ENCODE results near the gene CDC45.

CDC45 gene

GRCh38 chr22:19448076-19448607, 31.6 kb upstream of the CDC45 start:
- DNase-seq, result no peak

DNA sequence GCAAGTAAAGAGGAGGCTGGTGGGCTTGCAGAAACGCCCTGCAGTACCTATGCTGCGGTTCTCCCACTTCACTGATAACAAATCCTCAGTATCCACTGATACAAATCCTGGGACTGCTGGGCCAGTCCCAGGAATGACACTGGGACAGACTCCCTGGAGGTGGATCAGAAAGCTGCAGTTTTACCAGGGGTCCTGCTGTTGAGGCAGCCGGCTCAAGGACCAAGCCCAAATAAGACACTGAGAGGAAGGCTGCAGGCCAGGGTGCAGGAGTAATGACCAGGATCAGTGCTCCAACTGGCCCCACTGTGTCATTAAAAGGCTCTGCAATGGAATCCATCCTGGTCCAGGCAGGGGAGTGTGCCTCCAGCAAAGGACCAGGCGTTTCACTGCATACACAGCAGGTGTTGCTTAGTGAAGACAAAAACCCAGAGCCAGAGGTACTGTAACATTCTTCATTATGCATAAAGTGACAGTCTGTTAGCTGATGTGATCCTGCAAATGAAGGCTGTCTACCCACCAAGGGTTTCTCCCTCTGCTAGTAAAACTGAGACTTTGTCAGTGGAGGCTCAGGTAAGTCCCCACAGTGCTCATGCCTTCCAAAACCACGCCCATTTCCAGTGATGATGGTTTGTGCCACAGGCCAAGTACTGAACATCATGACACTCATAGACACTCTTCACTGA, 30.8 kb upstream of the CDC45 start:
- DNase-seq, result no peak

- no peak for DNase-seq
Measured at GRCh38 chr22:19449422-19449767, 30.3 kb upstream of the CDC45 start.

GRCh38 chr22:19450363-19451175, 29.2 kb upstream of the CDC45 start:
- DNase-seq, result no peak

DNA sequence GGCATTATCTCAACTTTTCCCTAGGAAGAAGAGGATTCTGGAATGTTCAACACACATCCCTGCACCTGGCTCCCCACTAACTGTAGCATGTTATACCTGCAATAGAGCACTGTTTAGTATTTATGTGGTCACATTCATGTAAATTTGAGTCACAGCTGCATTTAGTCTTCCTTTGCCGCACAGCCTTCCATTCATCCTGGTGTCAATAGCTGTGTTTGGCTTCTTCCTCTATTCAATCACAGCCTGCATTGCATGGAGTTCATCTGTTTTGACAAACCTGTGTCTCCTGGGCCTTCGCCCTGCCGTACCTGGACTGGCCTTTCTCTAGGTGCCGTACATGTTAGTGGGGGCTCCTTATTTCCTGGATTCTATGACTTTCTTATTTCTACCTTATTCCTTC, 28.1 kb upstream of the CDC45 start:
- no peak for DNase-seq

DNA sequence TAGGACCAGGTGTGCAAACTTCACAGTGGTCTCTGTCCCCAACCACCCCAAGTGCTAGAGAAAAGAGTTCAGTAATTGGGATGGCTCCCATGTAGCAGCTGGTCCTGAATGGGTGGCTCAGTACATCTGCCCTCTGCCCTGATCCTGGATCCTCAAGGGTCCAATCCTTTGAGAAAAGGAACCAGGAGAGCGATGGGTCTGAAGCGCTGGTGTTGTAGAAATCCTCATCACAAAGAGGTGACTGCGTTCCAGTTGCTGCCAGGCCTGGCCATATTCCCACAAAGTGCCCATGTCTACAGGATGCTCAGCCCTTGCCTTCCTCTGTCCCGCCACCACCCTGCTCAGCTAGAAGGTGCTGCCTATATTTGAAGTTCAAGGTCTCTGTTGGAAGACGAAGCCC, 26.0 kb upstream of the CDC45 start:
- no peak for DNase-seq

- DNase-seq, result no peak
Measured at GRCh38 chr22:19454156-19454555, 25.6 kb upstream of the CDC45 start.

DNA sequence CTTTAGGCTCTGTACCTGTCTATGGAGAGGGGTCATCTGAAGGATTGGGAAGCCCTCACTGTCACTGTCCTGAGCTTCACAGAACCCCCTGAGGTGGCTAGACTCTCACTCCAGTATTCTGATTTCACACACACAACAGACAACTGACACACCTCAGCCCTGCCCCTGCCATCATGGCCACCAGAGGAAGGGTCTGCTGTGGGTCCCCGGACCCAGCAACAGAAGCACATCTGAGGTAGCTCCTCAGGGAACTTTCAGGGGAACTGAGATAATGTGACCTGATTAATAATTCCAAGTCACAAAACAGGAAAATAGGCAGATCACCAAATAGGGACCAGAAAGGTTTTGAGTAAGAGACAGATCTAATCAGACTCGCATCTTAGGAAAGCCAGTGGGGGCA, 24.7 kb upstream of the CDC45 start:
- DNase-seq, result no peak

- no peak for DNase-seq
Measured at GRCh38 chr22:19455585-19456370, 23.9 kb upstream of the CDC45 start.

- DNase-seq, result no peak
Measured at GRCh38 chr22:19456541-19456940, 23.2 kb upstream of the CDC45 start.

DNA sequence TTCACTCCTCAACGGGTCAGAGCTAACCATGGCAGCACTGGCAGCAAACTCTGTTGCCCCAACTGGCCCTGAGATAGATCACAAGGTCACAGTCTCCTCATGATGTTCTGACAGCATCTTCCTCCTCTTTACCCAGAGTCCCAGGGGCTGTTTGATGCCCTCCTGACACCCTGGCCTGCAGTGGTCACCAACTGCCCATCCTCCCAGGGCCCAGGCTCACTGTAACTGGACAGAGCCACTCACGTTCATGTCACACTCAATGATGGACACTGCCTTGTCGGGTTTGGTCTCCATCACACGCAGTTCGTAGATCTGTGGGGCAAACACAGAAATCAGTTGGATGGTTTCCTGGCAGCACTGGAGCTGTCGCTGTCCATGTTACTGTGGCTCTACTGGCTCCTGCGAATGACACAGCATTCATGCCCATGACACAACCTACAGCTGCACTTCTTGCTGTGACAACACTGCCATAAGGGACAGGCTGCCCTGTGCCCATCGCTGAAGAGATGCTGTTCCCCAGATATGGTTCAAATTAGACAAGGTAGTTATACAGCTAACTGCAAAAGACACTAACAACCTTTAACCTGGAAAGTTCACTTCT, 21.8 kb upstream of the CDC45 start:
- DNase-seq, result no peak

DNA sequence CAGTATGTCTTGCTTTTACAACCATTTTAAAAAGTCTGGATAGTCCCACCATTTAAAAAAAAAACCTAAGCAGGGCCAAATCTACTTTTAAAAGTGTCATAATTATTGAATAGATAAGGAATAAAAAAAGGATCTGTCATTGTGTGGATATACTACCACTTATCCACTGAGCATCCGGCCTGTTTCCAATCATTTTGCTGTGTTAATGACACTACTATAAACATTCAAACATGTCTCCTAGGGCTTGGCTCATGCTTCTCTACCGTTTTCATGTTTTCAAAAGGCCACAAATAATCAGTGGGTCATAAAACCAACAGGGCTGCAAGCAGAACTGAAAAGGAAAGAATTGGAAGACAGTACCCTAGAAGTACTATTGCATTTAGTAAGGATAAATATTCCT, 19.7 kb upstream of the CDC45 start:
- DNase-seq, result no peak

- DNase-seq, result no peak
Measured at GRCh38 chr22:19461506-19461905, 18.2 kb upstream of the CDC45 start.

DNA sequence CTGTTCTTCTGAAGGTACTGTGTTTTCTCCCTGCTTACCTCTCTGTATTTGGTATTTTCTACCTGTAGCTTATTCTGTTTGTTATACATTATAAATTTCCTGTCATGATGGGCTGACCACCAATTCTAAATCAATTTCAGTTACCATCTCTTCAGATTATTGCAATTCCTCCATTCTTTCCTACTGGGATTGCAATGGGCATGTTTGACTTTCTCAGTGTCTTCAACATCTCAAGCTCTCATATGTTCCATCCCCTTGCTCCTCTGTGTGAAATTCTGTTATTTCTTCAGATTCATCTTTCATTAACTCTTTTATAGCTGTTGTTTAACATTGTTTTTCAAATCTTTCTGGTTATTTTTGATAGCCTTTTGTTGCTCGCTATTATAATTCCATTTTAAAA, 16.7 kb upstream of the CDC45 start:
- DNase-seq, result no peak

GRCh38 chr22:19463491-19464469, 15.9 kb upstream of the CDC45 start:
- no peak for DNase-seq

GRCh38 chr22:19464546-19464945, 15.2 kb upstream of the CDC45 start:
- DNase-seq, result no peak

- DNase-seq, result no peak
Measured at GRCh38 chr22:19464975-19465374, 14.7 kb upstream of the CDC45 start.

DNA sequence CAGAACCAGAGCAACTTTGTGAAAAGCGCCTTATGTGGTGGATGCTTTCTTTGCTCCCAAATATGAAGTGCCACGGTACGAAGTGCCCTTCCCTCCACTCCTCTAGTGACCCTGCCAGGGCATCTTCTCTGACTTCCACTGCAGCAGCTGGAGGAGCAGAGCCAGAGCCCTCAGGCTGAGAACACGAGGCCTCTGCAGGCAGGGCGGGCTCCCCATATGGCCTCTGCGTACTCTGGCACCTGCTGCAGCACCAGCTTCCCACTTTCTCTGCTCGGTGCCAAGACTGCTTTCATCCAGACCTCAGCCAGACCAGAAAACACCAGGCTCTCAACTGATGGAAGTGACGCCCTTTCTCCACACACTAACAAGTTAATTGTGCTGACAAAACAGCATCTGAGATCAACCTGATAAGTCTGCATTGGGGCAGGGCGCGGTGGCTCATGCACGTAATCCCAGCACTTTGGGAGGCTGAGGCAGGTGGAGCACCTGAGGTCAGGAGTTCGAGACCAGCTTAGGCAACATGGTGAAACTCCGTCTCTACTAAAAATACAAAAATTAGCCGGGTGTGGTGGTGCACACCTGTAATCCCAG, 13.5 kb upstream of the CDC45 start:
- no peak for DNase-seq

GRCh38 chr22:19466848-19467752, 12.6 kb upstream of the CDC45 start:
- DNase-seq, result no peak

- DNase-seq, result no peak
Measured at GRCh38 chr22:19467912-19468311, 11.8 kb upstream of the CDC45 start.
